Activated naive CD8-positive, alpha-beta T cell treated with anti-CD3 and anti-CD28 coated beads, Interleukin-2, amount 50 U/mL, for 16 hours (primary cell): Measurements from ENCODE around the gene TMEM234.

ENCODE experiments used
- DNase-seq: peaks from one replicate; pipeline ENCODE4 v3.0.0-alpha.2; 2020; ENCODE audit warnings: low read depth, low spot score

TMEM234 gene

DNA sequence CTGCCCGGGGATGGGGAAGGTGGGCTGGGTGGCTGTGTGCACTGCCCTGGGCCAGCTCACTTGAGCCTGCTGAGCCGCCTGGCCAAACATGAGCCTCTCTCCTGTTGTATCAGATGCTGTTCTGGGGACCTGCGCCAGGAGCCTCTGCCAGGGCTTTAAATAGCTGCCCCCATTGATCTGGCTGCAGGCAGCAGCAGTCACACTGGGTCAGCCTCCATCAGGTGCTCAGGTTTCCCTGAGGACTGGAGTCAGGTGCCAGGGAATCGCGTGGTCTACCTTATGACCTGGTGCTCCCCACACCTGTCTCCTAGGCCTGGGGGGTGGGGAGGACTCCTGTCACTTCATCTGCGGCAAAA is 22.5 kb downstream of the TMEM234 start:
- DNase-seq, result no peak

DNA sequence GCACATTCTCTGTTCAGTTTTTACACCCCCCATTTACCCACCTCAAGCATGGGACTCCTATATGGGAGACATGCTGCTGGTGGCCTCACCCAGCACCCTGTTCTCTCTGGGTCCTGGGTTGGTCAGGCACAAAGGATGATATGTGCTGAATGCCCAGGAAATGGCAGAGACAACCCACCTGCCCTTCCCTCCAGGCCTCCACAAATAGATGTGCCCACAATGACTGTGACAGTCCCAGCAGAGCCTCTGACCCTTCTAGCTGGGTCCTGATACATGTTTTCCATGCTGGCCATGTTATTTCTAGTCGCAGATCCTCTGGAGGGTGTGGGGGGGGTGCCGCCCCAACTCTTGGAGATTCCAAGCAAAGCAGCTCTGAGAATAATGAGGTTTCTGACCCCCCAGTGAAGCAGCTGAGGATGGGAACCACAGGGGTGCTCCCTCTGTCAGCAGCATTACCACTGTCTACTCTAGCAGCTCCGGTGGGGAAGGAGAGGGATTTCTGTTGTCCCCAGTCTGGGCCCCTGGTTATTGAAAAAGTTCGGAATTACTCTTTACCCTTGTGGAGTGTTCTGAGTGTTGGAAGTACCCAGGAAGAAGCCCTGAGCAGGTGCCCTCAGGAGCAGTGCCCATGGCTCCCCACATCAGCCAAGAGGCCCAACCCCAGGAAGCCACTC is 23.0 kb downstream of the TMEM234 start:
- no peak for DNase-seq

DNA sequence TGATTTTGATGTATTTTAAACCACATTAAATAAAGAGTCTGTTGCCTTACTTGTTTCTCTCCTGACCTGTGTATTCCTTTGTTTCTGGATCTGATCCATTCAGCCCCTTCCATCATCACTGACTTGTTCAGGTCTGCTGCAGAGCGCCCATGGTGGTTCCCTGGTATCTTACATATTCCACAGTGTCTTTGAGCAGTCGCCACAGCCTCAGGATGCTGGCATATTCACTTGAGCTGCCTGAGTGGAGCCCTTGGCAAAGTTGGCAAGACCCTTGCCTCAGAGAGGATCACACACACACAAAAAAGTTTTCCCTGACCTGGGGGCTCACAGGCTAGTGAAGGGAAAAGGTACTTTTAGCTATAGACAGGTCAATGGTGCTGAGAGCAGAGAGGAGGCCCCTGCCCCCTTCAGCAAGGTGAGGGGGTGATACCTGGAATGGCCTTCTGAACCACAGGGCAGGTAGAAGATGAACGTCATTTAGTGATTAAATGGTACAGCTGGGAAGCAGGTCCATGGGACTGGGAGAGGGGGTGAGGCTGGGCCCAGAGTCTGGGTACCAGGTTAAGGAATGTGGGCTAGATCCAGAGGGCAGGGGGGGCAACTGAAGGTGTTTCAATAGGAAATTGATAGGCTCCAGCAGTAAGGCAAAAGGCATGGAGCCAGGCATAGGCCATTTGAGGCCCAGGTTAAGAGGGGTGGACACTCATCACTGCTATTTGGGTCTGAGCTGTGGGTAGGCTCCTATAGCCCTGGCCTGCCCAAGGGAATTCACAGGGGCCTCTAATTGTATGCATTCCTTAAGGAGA is 23.7 kb downstream of the TMEM234 start:
- DNase-seq, result no peak

- no peak for DNase-seq
These were observed 24.3 kb downstream of the TMEM234 start for GRCh38 chr1:32197837-32198236.

GRCh38 chr1:32197074-32197473 is 25.1 kb downstream of the TMEM234 start:
- no peak for DNase-seq

DNA sequence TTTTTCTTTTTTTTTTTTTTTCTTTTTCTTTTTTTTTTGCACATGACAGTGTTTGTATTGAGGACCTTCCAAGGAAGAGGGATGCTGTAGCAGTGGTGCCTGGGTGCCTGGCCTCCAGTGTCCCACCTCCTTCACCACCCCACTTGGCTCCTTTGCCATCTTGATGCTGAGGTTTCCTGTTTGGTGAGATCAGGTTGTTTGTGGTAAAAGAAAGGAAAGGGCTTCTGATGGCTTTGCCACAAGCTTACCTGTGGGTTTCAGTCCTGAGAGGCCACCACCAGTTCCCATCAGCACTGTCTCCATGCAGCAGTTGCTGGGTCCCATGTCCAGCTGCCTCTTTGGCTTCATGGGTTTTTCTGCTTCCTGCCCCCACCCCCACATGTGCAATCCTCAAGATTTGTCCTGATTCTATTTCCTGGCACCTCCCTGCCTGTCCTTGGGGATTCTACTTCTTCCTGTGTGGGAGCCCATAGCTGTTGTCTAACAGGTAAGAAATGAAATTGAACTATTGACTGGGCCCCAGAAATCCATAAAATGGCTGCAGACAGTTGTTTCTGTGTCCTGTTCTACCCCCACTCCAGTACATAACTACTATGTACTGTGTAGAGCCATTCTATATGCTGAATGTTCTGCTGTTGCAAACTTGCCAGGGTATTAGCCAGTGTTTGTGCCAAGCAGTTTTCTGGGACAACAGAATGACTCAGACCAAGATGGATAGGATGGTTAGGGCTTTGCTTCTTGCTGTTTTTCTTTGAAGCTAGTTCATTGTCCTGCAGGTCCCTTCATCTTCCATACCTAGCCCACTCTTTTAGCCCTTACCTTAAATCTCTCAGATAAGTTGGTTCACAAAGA is 26.0 kb downstream of the TMEM234 start:
- DNase-seq, result no peak

GRCh38 chr1:32195531-32195930 is 26.6 kb downstream of the TMEM234 start:
- DNase-seq, result no peak

DNA sequence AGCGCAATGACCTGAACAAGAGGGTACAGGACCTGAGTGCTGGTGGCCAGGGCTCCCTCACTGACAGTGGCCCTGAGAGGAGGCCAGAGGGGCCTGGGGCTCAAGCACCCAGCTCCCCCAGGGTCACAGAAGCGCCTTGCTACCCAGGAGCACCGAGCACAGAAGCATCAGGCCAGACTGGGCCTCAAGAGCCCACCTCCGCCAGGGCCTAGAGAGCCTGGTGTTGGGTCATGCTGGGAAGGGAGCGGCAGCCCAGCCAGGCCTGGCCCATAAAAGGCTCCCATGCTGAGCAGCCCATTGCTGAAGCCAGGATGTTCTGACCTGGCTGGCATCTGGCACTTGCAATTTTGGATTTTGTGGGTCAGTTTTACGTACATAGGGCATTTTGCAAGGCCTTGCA is 27.2 kb downstream of the TMEM234 start:
- DNase-seq, result no peak

DNA sequence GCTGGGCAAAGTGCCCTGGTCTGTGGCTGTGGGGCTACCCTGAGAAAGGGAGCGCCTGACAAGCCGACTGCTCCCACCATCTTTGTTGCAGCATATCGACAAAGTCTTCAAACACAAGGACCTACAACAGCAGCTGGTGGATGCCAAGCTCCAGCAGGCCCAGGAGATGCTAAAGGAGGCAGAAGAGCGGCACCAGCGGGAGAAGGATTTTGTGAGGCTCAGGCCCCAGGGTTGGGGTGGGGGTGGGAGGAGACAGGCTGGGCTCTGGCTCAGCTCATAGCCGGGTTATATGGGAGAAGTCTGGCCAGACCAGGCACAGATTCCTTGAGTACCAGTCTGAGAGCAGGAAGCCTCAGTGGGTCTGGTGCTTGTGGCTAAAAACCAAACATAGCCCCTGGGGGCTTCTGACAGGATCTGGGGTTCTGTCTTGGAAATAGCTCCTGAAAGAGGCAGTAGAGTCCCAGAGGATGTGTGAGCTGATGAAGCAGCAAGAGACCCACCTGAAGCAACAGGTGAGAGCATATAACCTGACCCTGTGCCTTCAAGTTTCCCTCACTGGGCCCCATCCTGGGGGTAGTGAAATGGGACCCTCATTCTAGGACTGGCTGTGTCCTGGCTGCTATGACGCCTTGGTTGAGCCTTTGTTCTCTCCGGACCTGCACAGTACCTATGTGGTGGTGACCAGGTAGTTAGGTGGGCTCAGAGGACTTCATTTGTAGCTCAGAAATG is 29.8 kb downstream of the TMEM234 start:
- no peak for DNase-seq

GRCh38 chr1:32187850-32188249 is 34.3 kb downstream of the TMEM234 start:
- DNase-seq, result no peak

- DNase-seq, result no peak
These were observed 35.7 kb downstream of the TMEM234 start for GRCh38 chr1:32186491-32186890.

GRCh38 chr1:32186077-32186476 is 36.1 kb downstream of the TMEM234 start:
- DNase-seq, result no peak

GRCh38 chr1:32184650-32185049 is 37.5 kb downstream of the TMEM234 start:
- no peak for DNase-seq

DNA sequence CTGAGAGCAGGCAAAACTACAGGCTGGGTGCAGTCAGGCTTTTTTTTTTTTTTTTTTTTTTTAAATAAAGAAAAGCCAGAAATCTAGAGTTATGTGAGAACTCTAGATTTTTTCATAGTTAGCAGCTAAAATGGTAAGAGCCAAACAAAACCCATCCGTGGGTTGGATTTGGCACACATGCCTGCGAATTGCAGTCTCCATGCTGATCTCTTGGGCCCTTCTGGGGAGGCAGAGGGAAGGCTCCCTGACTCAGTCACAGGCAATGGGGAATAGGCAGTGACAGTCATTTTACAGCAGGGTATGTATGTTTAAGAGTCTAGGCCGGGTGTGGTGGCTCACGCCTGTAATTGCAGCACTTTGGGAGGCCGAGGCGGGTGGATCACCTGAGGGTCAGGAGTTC is 40.1 kb downstream of the TMEM234 start:
- DNase-seq, result no peak

- DNase-seq, result no peak
These were observed 40.6 kb downstream of the TMEM234 start for GRCh38 chr1:32181563-32181962.

DNA sequence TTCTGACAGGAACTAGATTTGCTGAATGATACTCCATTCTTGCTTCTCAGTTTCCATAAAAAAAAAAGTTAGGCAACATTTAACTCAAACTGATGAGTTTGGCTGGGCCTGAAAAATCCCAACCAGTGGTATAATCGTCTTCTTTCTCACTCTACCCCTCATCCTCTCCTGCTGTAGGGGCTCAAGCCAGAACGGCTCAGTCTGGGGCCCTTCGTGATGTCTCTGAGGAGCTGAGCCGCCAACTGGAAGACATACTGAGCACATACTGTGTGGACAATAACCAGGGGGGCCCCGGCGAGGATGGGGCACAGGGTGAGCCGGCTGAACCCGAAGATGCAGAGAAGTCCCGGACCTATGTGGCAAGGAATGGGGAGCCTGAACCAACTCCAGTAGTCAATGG is 41.1 kb downstream of the TMEM234 start:
- DNase-seq, result no peak

DNA sequence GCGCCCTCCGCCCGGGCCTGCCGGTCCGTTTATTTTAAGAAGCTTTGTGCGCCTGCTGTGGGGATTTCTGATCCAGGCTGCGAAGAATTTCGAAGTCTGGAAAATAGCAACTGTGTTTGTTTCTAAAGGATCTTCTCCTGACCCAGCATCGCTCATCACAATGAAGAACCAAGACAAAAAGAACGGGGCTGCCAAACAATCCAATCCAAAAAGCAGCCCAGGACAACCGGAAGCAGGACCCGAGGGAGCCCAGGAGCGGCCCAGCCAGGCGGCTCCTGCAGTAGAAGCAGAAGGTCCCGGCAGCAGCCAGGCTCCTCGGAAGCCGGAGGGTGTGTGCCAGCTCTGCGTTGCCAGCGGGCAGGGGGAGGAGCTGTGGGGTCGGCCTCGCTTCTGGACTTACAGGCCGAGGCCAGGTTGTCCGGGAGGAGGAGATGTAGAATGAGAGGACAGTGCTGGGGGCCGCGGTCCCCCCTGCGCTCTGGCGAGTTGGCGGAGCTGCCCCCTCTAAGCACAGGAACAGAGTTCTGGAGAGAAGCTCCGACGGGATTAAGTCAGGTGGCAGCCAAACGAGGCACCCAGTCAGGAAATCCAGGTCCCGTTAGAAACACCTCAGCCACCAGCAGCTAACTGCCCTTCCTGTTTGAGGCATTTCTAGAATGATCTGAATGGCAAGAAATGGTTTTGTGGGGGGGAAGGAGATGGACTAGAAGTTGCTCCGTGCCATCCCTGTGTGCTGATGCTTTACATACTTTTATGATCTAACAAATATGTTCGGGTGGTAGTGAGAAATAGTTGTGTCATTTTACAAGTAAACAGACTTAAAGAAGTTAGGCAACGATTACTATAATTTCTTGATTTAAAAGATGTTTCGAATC is 41.7 kb downstream of the TMEM234 start:
- no peak for DNase-seq

GRCh38 chr1:32179443-32180185 is 42.5 kb downstream of the TMEM234 start, which contains the start of gene TXLNA:
Gene TXLNA (plus strand): TSS chr1:32179675. CDS start chr1:32180346, 671 bp downstream.
- peak; percentile 70 for DNase-seq

DNA sequence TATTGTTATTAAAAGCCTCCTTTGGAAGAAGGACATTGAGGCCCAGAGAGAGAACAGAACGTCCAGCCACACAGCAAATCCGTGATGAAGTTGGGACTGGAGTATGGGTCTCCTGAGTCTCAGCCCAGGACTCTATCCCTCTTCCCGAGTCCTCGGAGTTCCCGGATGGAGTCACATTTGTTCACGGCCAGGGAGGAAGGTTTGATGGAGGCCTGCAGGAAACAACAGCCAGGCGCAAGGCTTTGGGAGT is 43.0 kb downstream of the TMEM234 start:
- DNase-seq, result no peak
